Adrenal gland (tissue), 5 donors: Measurements from ENCODE around the gene ADAT3.
A peak's percentile ranks its signal among the peaks of the same experiment; 100 is the strongest.

Experiments
- POLR2A ChIP-seq, 2 donors: fragments of 450-650 bp; IDR thresholded peaks; one replicate each; pipeline ENCODE4 v1.6.1; 2017; ENCODE audit warnings: antibody characterized with exemption in 2 of 2, mild to moderate bottlenecking in 2 of 2, moderate library complexity in 1 of 2
- TF ChIP-seq, protein P1 (sequence below), 6 experiments: fragments of 450-650 bp in 4 of 6; fragments of 200-600 bp in 2 of 6; sonication (generic) in 1 of 6; IDR thresholded peaks; 1 replicate in 5 of 6; 2 replicates in 1 of 6; pipeline versions ENCODE4 v1.5.1 to v1.8.0; 2016 to 2021; ENCODE audit warnings: antibody characterized with exemption in 6 of 6, mild to moderate bottlenecking in 2 of 6, moderate library complexity in 1 of 6
- donor health status: DM: no; HTN: no; CAD: no.

DNA sequence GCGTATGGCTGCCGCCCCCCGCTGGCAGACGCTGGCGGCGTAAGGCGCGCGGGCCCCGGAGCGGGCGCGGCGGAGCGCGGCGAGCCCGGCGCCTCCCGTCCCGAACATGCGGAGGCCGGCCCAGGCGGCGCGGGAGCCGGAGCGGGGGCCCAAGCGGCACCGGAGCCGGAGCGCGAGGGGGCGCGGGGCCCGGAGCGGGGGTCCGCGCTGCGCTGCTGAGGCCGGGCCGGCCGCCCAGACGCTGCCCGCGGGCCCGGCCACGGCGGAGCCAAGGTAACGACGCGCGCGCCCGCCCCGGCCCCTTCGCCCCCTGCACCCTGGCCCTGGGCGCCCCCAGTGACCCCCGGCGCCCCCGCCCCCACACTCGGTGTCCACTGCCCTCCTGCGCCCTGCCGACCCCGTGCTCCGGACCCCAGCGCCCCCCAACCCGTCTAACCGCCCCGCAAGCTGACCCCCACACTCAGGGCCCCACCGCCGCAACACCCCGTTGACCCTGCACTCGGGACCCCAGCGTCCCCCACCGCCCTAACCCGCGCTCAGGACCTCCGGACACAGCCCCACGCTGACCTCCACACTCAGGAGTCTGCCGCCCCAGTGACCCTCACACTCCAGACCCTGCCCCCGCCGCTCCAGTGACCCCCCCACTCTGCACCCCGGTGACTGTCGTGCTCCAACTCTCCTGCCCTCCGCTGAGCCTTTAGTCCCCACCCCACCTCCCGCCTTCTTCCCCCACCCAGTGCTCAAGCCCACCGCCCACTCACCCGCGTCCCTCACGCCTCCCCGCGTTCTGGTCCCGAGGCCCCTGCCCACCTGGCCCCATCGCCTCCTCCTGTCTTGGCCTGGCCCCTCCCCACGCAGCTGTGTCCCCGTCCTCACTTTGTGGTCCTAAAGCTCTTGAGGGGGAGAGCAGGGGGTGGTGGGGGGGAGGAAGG, 36.2 kb downstream of the ADAT3 start, which contains the start of gene CSNK1G2:
- TF ChIP-seq, protein P1, sequence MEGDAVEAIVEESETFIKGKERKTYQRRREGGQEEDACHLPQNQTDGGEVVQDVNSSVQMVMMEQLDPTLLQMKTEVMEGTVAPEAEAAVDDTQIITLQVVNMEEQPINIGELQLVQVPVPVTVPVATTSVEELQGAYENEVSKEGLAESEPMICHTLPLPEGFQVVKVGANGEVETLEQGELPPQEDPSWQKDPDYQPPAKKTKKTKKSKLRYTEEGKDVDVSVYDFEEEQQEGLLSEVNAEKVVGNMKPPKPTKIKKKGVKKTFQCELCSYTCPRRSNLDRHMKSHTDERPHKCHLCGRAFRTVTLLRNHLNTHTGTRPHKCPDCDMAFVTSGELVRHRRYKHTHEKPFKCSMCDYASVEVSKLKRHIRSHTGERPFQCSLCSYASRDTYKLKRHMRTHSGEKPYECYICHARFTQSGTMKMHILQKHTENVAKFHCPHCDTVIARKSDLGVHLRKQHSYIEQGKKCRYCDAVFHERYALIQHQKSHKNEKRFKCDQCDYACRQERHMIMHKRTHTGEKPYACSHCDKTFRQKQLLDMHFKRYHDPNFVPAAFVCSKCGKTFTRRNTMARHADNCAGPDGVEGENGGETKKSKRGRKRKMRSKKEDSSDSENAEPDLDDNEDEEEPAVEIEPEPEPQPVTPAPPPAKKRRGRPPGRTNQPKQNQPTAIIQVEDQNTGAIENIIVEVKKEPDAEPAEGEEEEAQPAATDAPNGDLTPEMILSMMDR (IDR thresholded peaks at IDR 0.05), result peak in 2 of 6 experiments; percentile 6 to 50
- peak in 1 of 2 donors; percentile 67 for TF ChIP-seq POLR2A (IDR thresholded peaks at IDR 0.05)
